WTC11 (cell line): ENCODE measurements around the gene SEC14L6.

ENCODE experiments used
- ELF4 ChIP-seq: sonication (generic); formaldehyde crosslinking; IDR thresholded peaks from 2 replicates; pipeline ENCODE4 v1.8.1; 2022; ENCODE audit warnings: low read depth, mild to moderate bottlenecking, moderate library complexity, missing genetic modification reagents
- ETV6 ChIP-seq: sonication (generic); formaldehyde crosslinking; IDR thresholded peaks from 2 replicates; pipeline ENCODE4 v1.8.1; 2022; ENCODE audit warnings: mild to moderate bottlenecking, missing genetic modification reagents
- JUN ChIP-seq: sonication (generic); formaldehyde crosslinking; IDR thresholded peaks from 2 replicates; pipeline ENCODE4 v1.8.0; 2023; ENCODE audit warnings: mild to moderate bottlenecking, missing genetic modification reagents

- no peak for TF ChIP-seq JUN
- no peak for TF ChIP-seq ELF4 (CRISPR knock-in tag)
- no peak for TF ChIP-seq ETV6
These were observed 6.2 kb upstream of the SEC14L6 start for GRCh38 chr22:30552719-30553118.
